ENCODE measurements around the gene LAMP2. TPM values are rescaled to one million over a fixed set of nuclear protein-coding genes. Genes with fewer than 3 reads are reported as not detected.
A peak's percentile ranks its signal among the peaks of the same experiment; 100 is the strongest.

The LAMP2 gene
- total and polyA plus RNA-seq, 9 of the 15 experiments (the other 6 are each of a cell fraction or from before 2014, with no cell fraction given), result 22.3 to 77.7 (median 48.6) TPM

DNA sequence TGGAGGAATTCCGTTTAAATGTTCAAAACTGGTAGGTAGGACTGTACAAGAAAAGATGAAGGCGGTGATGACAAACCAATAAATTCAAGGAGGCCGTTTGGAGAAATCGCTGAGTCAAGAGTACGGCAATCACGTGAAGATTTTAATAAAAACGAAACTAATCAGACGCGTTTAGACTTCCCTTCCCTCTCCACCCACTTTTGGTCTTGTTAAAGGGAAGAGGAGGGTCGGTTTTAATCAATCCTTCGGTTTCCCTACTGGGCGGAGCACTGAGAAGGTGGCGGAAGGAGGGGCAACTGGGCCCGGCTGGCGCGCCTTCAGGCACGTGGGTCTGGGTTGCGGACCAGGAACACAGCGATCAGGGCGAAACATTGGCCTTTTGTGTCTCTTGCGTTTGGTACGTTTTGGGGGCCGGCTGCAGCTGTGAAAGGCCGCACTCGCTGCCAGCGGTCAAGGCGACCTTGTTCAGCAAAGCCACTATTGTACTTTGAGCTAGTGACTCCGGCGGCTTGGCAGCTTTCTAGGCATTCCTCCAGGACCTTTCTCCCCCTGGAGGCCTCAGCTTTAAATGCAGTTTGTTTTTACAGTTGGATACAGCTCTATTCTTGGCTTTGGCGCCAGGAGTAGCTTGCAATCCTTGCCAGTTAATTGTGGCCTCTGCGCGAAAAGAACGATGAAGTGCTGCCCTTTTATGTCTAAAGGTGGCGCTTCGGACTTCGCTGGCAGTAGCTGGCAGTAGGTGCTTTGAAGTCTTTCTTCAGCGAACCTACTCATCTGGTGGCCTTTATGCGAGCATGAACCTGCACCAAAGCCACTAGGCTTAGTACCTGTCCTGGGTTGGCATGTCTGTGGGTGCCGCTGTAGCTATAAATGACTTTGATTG lies 16.8 kb upstream of the LAMP2 start (continued):
- TF ChIP-seq, protein P1, sequence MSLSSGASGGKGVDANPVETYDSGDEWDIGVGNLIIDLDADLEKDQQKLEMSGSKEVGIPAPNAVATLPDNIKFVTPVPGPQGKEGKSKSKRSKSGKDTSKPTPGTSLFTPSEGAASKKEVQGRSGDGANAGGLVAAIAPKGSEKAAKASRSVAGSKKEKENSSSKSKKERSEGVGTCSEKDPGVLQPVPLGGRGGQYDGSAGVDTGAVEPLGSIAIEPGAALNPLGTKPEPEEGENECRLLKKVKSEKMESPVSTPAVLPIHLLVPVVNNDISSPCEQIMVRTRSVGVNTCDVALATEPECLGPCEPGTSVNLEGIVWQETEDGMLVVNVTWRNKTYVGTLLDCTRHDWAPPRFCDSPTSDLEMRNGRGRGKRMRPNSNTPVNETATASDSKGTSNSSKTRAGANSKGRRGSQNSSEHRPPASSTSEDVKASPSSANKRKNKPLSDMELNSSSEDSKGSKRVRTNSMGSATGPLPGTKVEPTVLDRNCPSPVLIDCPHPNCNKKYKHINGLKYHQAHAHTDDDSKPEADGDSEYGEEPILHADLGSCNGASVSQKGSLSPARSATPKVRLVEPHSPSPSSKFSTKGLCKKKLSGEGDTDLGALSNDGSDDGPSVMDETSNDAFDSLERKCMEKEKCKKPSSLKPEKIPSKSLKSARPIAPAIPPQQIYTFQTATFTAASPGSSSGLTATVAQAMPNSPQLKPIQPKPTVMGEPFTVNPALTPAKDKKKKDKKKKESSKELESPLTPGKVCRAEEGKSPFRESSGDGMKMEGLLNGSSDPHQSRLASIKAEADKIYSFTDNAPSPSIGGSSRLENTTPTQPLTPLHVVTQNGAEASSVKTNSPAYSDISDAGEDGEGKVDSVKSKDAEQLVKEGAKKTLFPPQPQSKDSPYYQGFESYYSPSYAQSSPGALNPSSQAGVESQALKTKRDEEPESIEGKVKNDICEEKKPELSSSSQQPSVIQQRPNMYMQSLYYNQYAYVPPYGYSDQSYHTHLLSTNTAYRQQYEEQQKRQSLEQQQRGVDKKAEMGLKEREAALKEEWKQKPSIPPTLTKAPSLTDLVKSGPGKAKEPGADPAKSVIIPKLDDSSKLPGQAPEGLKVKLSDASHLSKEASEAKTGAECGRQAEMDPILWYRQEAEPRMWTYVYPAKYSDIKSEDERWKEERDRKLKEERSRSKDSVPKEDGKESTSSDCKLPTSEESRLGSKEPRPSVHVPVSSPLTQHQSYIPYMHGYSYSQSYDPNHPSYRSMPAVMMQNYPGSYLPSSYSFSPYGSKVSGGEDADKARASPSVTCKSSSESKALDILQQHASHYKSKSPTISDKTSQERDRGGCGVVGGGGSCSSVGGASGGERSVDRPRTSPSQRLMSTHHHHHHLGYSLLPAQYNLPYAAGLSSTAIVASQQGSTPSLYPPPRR (CRISPR knock-in tag; IDR thresholded peaks at IDR 0.05; ENCODE audit: borderline replicate concordance), result no peak; the same call in 1 of the 2 replicates
- TF ChIP-seq GABPB1 (CRISPR knock-in tag; IDR thresholded peaks at IDR 0.05), result peak; percentile 71; the same call in 1 of the 2 replicates
- TF ChIP-seq SAP30 (IDR thresholded peaks at IDR 0.05; ENCODE audit: borderline replicate concordance, insufficient read depth, low read depth, low read length, poor library complexity, severe bottlenecking), result peak; percentile 40
- TF ChIP-seq CREB1 (IDR thresholded peaks at IDR 0.05), result no peak
- TF ChIP-seq CREB1 (CRISPR knock-in tag; IDR thresholded peaks at IDR 0.05), result 0 out of 2 replicates have a peak, but pooled peaks have one; percentile 8
- no peak for TF ChIP-seq HNRNPH1 (optimal IDR thresholded peaks at IDR 0.05; ENCODE audit: low read depth, low read length)
- TF ChIP-seq, protein P2, sequence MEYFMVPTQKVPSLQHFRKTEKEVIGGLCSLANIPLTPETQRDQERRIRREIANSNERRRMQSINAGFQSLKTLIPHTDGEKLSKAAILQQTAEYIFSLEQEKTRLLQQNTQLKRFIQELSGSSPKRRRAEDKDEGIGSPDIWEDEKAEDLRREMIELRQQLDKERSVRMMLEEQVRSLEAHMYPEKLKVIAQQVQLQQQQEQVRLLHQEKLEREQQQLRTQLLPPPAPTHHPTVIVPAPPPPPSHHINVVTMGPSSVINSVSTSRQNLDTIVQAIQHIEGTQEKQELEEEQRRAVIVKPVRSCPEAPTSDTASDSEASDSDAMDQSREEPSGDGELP (CRISPR knock-in tag; IDR thresholded peaks at IDR 0.05; ENCODE audit: borderline replicate concordance), result peak; percentile 82
- TF ChIP-seq, protein P3, sequence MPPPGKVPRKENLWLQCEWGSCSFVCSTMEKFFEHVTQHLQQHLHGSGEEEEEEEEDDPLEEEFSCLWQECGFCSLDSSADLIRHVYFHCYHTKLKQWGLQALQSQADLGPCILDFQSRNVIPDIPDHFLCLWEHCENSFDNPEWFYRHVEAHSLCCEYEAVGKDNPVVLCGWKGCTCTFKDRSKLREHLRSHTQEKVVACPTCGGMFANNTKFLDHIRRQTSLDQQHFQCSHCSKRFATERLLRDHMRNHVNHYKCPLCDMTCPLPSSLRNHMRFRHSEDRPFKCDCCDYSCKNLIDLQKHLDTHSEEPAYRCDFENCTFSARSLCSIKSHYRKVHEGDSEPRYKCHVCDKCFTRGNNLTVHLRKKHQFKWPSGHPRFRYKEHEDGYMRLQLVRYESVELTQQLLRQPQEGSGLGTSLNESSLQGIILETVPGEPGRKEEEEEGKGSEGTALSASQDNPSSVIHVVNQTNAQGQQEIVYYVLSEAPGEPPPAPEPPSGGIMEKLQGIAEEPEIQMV (tag; conservative IDR thresholded peaks at IDR 0.05; ENCODE audit: low read depth), result no peak
- TF ChIP-seq, protein P4, sequence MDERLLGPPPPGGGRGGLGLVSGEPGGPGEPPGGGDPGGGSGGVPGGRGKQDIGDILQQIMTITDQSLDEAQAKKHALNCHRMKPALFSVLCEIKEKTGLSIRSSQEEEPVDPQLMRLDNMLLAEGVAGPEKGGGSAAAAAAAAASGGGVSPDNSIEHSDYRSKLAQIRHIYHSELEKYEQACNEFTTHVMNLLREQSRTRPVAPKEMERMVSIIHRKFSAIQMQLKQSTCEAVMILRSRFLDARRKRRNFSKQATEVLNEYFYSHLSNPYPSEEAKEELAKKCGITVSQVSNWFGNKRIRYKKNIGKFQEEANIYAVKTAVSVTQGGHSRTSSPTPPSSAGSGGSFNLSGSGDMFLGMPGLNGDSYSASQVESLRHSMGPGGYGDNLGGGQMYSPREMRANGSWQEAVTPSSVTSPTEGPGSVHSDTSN (CRISPR knock-in tag; IDR thresholded peaks at IDR 0.05; ENCODE audit: low read depth), result no peak
- TF ChIP-seq, protein P4 (tag; conservative IDR thresholded peaks at IDR 0.05; ENCODE audit: low read depth), result peak; percentile 88
- TF ChIP-seq FOSL1 (tag; conservative IDR thresholded peaks at IDR 0.05), result 0 out of 2 replicates have a peak, but pooled peaks have one; percentile 25
- TF ChIP-seq ZKSCAN3 (CRISPR knock-in tag; IDR thresholded peaks at IDR 0.05), result no peak
- no peak for TF ChIP-seq PHB2 (IDR thresholded peaks at IDR 0.05; ENCODE audit: low read depth)
- TF ChIP-seq CEBPG (CRISPR knock-in tag; IDR thresholded peaks at IDR 0.05), result 0 out of 2 replicates have a peak, but pooled peaks have one; percentile 33
- no peak for TF ChIP-seq CEBPG (tag; conservative IDR thresholded peaks at IDR 0.05 in 1 of 2, IDR thresholded peaks at IDR 0.05 in 1 of 2)

Data from K562 (cell line).